ENCODE results near the gene CRYBG1.

DNA sequence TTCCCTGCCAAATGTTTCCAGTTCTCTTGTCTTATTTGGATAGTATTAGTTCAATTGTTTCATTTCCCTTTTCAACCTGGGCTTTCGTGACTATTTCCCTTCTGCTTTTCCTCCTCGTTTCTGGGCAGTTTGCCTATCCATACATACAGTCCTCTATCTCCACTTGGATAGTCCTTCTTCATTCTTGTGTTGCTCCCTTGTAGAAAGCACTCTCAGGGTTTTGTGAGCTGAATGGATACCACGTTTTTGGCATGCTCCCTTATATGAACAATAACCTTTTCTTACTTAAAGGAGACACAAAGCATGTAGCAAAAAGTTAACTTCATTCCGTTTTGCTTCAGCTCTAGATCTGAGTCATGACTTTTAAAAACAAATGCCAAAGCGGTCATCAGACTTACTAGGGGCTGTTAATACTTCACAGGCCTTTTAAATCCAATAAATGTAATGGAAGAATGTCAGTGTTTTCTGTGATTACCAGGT lies 16.6 kb downstream of the CRYBG1 start:
- TF ChIP-seq CTCF (conservative IDR thresholded peaks at IDR 0.05) (no peak), ZFX (IDR thresholded peaks at IDR 0.05) (no peak)
